ENCODE measurements around the gene PDIA2. TPM values are rescaled to one million over a fixed set of nuclear protein-coding genes. Genes with fewer than 3 reads are reported as not detected.
"Not testable (repeated sequence)": the region's sequence is repeated elsewhere in the genome, so short reads cannot be mapped to it uniquely, and the experiment has no call there.

Gene PDIA2
- total RNA-seq, 1 donor from 2014 or later = not detected

GRCh38 chr16:324451-325334, 41.7 kb downstream of the PDIA2 start:
- H3K36me3 ChIP-seq (ENCODE audit: control insufficient read depth, insufficient read depth, low read length) = no peaks in the 10 kb centered on the region
- no peak for DNase-seq (ENCODE audit: low read depth)
- no peak for TF ChIP-seq CTCF (IDR thresholded peaks at IDR 0.05; ENCODE audit: insufficient read depth, low read length, poor library complexity, severe bottlenecking)
- H3K4me3 ChIP-seq (ENCODE audit: low read depth, low read length) = no peak overlapping the region
- no peaks in the 10 kb centered on the region for H3K27me3 ChIP-seq (ENCODE audit: control insufficient read depth, insufficient read depth, low read length)

GRCh38 chr16:325375-326145, 42.6 kb downstream of the PDIA2 start:
- Histone ChIP-seq H3K36me3 (ENCODE audit: control insufficient read depth, insufficient read depth, low read length) (no peaks in the 10 kb centered on the region), H3K27me3 (ENCODE audit: control insufficient read depth, insufficient read depth, low read length) (no peaks in the 10 kb centered on the region), H3K4me3 (ENCODE audit: low read depth, low read length) (no peak overlapping the region)
- DNase-seq (ENCODE audit: low read depth) = no peak
- no peak for TF ChIP-seq CTCF (IDR thresholded peaks at IDR 0.05; ENCODE audit: insufficient read depth, low read length, poor library complexity, severe bottlenecking)

- TF ChIP-seq CTCF (IDR thresholded peaks at IDR 0.05; ENCODE audit: insufficient read depth, low read length, poor library complexity, severe bottlenecking) = no peak
- Histone ChIP-seq H3K36me3 (ENCODE audit: control insufficient read depth, insufficient read depth, low read length) (no peaks in the 10 kb centered on the region), H3K4me3 (ENCODE audit: low read depth, low read length) (no peak overlapping the region), H3K27me3 (ENCODE audit: control insufficient read depth, insufficient read depth, low read length) (no peaks in the 10 kb centered on the region)
- no peak for DNase-seq (ENCODE audit: low read depth)
Measured at GRCh38 chr16:330741-331140, 47.8 kb downstream of the PDIA2 start.

- not testable (repeated sequence) for DNase-seq (ENCODE audit: low read depth); H3K4me3 ChIP-seq (ENCODE audit: low read depth, low read length); H3K36me3 ChIP-seq (ENCODE audit: control insufficient read depth, insufficient read depth, low read length); H3K27me3 ChIP-seq (ENCODE audit: control insufficient read depth, insufficient read depth, low read length)
Measured at GRCh38 chr16:331181-331814, 48.3 kb downstream of the PDIA2 start.

GRCh38 chr16:333406-334094, 50.6 kb downstream of the PDIA2 start:
- no peak for DNase-seq (ENCODE audit: low read depth)
- no peak overlapping the region for H3K4me3 ChIP-seq (ENCODE audit: low read depth, low read length)
- TF ChIP-seq CTCF (IDR thresholded peaks at IDR 0.05; ENCODE audit: insufficient read depth, low read length, poor library complexity, severe bottlenecking) = no peak
- H3K27me3 ChIP-seq (ENCODE audit: control insufficient read depth, insufficient read depth, low read length) = no peaks in the 10 kb centered on the region
- H3K36me3 ChIP-seq (ENCODE audit: control insufficient read depth, insufficient read depth, low read length) = no peaks in the 10 kb centered on the region

GRCh38 chr16:334164-334832, 51.3 kb downstream of the PDIA2 start:
- H3K4me3 ChIP-seq (ENCODE audit: low read depth, low read length); H3K36me3 ChIP-seq (ENCODE audit: control insufficient read depth, insufficient read depth, low read length); DNase-seq (ENCODE audit: low read depth); H3K27me3 ChIP-seq (ENCODE audit: control insufficient read depth, insufficient read depth, low read length): not testable (repeated sequence)

GRCh38 chr16:334861-335632, 52.1 kb downstream of the PDIA2 start:
- not testable (repeated sequence) for H3K4me3 ChIP-seq (ENCODE audit: low read depth, low read length); DNase-seq (ENCODE audit: low read depth); H3K36me3 ChIP-seq (ENCODE audit: control insufficient read depth, insufficient read depth, low read length); H3K27me3 ChIP-seq (ENCODE audit: control insufficient read depth, insufficient read depth, low read length)

Data from kidney epithelial cell (primary cell).